HepG2 (cell line): ENCODE measurements around the gene TMEM87B. TPM values are rescaled to one million over a fixed set of nuclear protein-coding genes. Genes with fewer than 3 reads are reported as not detected.
A peak's percentile ranks its signal among the peaks of the same experiment; 100 is the strongest.

Source experiments
- CEBPB ChIP-seq: IDR thresholded peaks from 2 replicates; pipeline ENCODE4 v1.6.1; 2011; ENCODE audit warnings: low read depth, low read length, improper control_type of control experiment, borderline replicate concordance
- HMG20A ChIP-seq: IDR thresholded peaks from 2 replicates; pipeline ENCODE4 v1.6.1; 2016; ENCODE audit warnings: borderline replicate concordance
- HNRNPLL ChIP-seq: fragments of 200-400 bp; formaldehyde crosslinking; IDR thresholded peaks from 2 replicates; pipeline ENCODE4 v1.6.1; 2017; ENCODE audit warnings: mild to moderate bottlenecking, low read depth, low read length; ENCODE audit not compliant: poor library complexity, severe bottlenecking
- KDM5A ChIP-seq: fragments of 200-600 bp; sonication (generic); IDR thresholded peaks from 2 replicates; pipeline ENCODE4 v1.7.0; 2018; ENCODE audit warnings: antibody characterized with exemption, mild to moderate bottlenecking, low read length, borderline replicate concordance
- NFE2L2 ChIP-seq: fragments of 150-350 bp; IDR thresholded peaks from 2 replicates; pipeline ENCODE4 v1.6.1; 2014; ENCODE audit warnings: low read length
- PCBP2 ChIP-seq: fragments of 200-400 bp; formaldehyde crosslinking; optimal IDR thresholded peaks from 2 replicates; pipeline ENCODE3; 2018; ENCODE audit warnings: low read length, low read depth; ENCODE audit not compliant: poor library complexity, severe bottlenecking
- RBFOX2 ChIP-seq: fragments of 200-400 bp; formaldehyde crosslinking; IDR thresholded peaks from 2 replicates; pipeline ENCODE4 v1.6.1; 2017; ENCODE audit warnings: low read depth, mild to moderate bottlenecking, low read length
- SIN3B ChIP-seq: fragments of 150-350 bp; IDR thresholded peaks from 2 replicates; pipeline ENCODE4 v1.6.1; 2014; ENCODE audit warnings: low read length
- SKI ChIP-seq: fragments of 450-650 bp; IDR thresholded peaks from one replicate; pipeline ENCODE4 v1.6.1; 2018; ENCODE audit warnings: mild to moderate bottlenecking; ENCODE audit not compliant: partially characterized antibody
- SMAD9 ChIP-seq: sonication (generic); formaldehyde crosslinking; IDR thresholded peaks from 2 replicates; pipeline ENCODE4 v1.5.1; 2020; ENCODE audit warnings: mild to moderate bottlenecking, missing genetic modification reagents
- ZKSCAN8 ChIP-seq: IDR thresholded peaks from 2 replicates; pipeline ENCODE4 v1.6.1; 2016; ENCODE audit warnings: borderline replicate concordance, missing genetic modification reagents, missing compliant biosample characterization
- ZNF33A ChIP-seq: sonication (generic); formaldehyde crosslinking; IDR thresholded peaks from 2 replicates; pipeline ENCODE4 v1.5.1; 2020; ENCODE audit warnings: missing genetic modification reagents, mild to moderate bottlenecking, moderate library complexity, borderline replicate concordance
- ZNF367 ChIP-seq: sonication (generic); formaldehyde crosslinking; IDR thresholded peaks from 2 replicates; pipeline ENCODE4 v1.4.0; 2020; ENCODE audit warnings: missing genetic modification reagents, borderline replicate concordance
- ZNF510 ChIP-seq: sonication (generic); formaldehyde crosslinking; IDR thresholded peaks from 2 replicates; pipeline ENCODE4 v1.4.0; 2020; ENCODE audit warnings: low read depth, mild to moderate bottlenecking, missing genetic modification reagents
- ZNF772 ChIP-seq: sonication (generic); formaldehyde crosslinking; IDR thresholded peaks from 2 replicates; pipeline ENCODE4 v1.5.0; 2020; ENCODE audit warnings: mild to moderate bottlenecking, missing genetic modification reagents
- ZSCAN29 ChIP-seq: sonication (generic); formaldehyde crosslinking; conservative IDR thresholded peaks from 2 replicates; pipeline ENCODE4 v1.4.0; 2020; ENCODE audit warnings: mild to moderate bottlenecking, missing genetic modification reagents
- polyA plus RNA-seq, 8 experiments: library from polyadenylated mRNA; depleted of rRNA in 3 of 8; stranded (reverse) in 7 of 8; unstranded in 1 of 8; fragments of >200 nt; fragmentation: Illumina TruSeq in 4 of 8; extraction: Trizol in 4 of 8; gene quantifications; 2 replicates each; pipeline versions ENCODE4 v1.2.1 to v1.2.3, GENCODE V29; 2011 to 2016; ENCODE audit warnings: low read depth in 4 of 8, missing spikeins in 1 of 8, mixed read lengths in 1 of 8; ENCODE audit not compliant: insufficient read depth in 1 of 8
- total RNA-seq, 5 experiments: library from RNA; depleted of rRNA; stranded (reverse); fragments of >200 nt; fragmentation: Illumina TruSeq; extraction: Trizol; gene quantifications; 2 replicates each; pipeline ENCODE4 v1.2.3, GENCODE V29; 2016; ENCODE audit warnings: low read depth in 1 of 5
- TF ChIP-seq, protein P1 (sequence below), 2 experiments: sonication (generic) in 1 of 2; formaldehyde crosslinking in 1 of 2; IDR thresholded peaks; 2 replicates each; pipeline versions ENCODE4 v1.4.0 to v1.6.1; 2018 to 2020; ENCODE audit warnings: missing genetic modification reagents in 2 of 2, borderline replicate concordance in 1 of 2, low read depth in 1 of 2, mild to moderate bottlenecking in 1 of 2, missing biosample characterization in 1 of 2
- TF ChIP-seq, protein P2 (sequence below): sonication (generic); formaldehyde crosslinking; conservative IDR thresholded peaks from 2 replicates; pipeline ENCODE4 v1.4.0; 2020; ENCODE audit warnings: missing genetic modification reagents
- TF ChIP-seq, protein P3 (sequence below): sonication (generic); formaldehyde crosslinking; IDR thresholded peaks from 2 replicates; pipeline ENCODE4 v1.5.1; 2020; ENCODE audit warnings: mild to moderate bottlenecking, missing genetic modification reagents
- TF ChIP-seq, protein P4 (sequence below): sonication (generic); formaldehyde crosslinking; IDR thresholded peaks from 2 replicates; pipeline ENCODE4 v1.4.0; 2020; ENCODE audit warnings: missing genetic modification reagents

TMEM87B gene
- total and polyA plus RNA-seq, 2 of the 13 experiments (the other 11 are each of a cell fraction or from before 2014, with no cell fraction given): 15.1 to 16.2 TPM

DNA sequence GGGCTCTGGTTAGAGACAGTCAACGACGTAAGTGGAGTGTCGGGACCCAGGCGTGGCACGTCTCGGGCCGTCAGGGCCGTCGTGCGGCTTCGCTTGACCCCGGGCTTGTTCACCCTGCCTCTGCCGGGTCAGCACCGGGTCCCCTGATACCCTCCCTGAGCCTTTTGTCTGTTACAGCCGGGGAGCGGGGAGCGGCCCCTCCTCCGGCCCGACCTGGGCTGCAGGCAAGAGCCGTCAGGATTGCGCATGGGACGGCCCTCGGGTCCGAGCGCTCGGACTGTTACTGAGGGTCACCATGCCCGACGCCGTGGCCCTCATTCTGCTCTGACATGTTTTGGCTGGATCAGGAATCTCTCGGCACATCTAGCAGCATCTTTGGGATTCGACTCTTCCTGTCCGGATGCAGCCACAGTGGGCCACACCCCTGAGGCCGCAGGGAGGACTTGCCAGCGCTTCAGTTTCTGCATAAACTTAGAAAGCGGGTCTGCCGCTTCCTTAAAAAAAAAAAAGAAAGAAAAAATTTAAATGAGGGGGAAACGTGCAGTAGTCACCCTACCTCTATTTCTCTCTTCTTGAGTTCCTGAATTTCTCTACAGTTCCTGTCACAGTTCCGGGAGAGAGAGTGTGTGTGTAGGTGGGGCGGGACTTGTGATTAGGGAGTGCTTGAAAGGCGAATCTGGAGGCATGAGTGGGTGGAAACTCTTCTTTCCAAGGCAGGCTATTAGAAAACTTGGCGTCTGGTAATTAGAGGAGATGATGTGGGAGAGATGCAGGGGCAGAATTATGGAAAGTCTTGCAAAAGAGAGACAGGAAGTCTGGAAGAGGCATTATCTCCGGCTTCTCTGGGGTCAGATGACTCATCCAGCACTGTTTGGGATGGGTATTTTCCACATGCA, 909 bp downstream of the TMEM87B start (continued):
- TF ChIP-seq, protein P1, sequence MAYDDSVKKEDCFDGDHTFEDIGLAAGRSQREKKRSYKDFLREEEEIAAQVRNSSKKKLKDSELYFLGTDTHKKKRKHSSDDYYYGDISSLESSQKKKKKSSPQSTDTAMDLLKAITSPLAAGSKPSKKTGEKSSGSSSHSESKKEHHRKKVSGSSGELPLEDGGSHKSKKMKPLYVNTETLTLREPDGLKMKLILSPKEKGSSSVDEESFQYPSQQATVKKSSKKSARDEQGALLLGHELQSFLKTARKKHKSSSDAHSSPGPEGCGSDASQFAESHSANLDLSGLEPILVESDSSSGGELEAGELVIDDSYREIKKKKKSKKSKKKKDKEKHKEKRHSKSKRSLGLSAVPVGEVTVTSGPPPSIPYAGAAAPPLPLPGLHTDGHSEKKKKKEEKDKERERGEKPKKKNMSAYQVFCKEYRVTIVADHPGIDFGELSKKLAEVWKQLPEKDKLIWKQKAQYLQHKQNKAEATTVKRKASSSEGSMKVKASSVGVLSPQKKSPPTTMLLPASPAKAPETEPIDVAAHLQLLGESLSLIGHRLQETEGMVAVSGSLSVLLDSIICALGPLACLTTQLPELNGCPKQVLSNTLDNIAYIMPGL (CRISPR knock-in tag; IDR thresholded peaks at IDR 0.05; ENCODE audit: borderline replicate concordance in 1 of 2, low read depth in 1 of 2): peak; percentile 2 to 53; a peak in 1 of 4 replicates
- TF ChIP-seq HMG20A (CRISPR knock-in tag) (no peak), ZNF33A (CRISPR knock-in tag) (no peak), PCBP2 (no peak), ZNF510 (CRISPR knock-in tag) (no peak), NFE2L2 (no peak), KDM5A (peak; percentile 54), SIN3B (no peak), HNRNPLL (no peak), RBFOX2 (peak; percentile 81; the same call in 1 of the 2 replicates), ZKSCAN8 (CRISPR knock-in tag) (no peak), SMAD9 (CRISPR knock-in tag) (0 out of 2 replicates have a peak, but pooled peaks have one; percentile 46), ZSCAN29 (no peak), CEBPB (no peak), SKI (no peak), ZNF367 (peak; percentile 10; the same call in 1 of the 2 replicates), ZNF772 (CRISPR knock-in tag) (peak; percentile 36)
- TF ChIP-seq, protein P2, sequence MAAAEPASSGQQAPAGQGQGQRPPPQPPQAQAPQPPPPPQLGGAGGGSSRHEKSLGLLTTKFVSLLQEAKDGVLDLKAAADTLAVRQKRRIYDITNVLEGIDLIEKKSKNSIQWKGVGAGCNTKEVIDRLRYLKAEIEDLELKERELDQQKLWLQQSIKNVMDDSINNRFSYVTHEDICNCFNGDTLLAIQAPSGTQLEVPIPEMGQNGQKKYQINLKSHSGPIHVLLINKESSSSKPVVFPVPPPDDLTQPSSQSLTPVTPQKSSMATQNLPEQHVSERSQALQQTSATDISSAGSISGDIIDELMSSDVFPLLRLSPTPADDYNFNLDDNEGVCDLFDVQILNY: no peak
- TF ChIP-seq, protein P3, sequence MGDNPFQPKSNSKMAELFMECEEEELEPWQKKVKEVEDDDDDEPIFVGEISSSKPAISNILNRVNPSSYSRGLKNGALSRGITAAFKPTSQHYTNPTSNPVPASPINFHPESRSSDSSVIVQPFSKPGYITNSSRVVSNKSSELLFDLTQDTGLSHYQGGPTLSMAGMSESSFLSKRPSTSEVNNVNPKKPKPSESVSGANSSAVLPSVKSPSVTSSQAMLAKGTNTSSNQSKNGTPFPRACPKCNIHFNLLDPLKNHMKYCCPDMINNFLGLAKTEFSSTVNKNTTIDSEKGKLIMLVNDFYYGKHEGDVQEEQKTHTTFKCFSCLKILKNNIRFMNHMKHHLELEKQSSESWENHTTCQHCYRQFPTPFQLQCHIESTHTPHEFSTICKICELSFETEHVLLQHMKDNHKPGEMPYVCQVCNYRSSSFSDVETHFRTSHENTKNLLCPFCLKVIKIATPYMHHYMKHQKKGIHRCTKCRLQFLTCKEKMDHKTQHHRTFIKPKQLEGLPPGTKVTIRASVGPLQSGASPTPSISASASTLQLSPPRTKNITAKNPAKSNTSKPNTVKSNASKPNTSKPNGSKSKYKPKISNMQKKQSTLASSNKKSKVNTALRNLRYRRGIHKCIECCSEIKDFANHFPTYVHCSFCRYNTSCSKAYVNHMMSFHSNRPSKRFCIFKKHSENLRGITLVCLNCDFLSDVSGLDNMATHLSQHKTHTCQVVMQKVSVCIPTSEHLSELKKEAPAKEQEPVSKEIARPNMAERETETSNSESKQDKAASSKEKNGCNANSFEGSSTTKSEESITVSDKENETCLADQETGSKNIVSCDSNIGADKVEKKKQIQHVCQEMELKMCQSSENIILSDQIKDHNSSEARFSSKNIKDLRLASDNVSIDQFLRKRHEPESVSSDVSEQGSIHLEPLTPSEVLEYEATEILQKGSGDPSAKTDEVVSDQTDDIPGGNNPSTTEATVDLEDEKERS (CRISPR knock-in tag): peak; percentile 64; the same call in 1 of the 2 replicates
- TF ChIP-seq, protein P4, sequence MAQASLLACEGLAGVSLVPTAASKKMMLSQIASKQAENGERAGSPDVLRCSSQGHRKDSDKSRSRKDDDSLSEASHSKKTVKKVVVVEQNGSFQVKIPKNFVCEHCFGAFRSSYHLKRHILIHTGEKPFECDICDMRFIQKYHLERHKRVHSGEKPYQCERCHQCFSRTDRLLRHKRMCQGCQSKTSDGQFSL: no peak
